NCI-H2227 treated with DMSO at 0.1 percent for 48 hours (cell line): ENCODE measurements around the gene FAM124B.

Source experiments
- DNase-seq: peaks from one replicate; lab custom pipeline; 2025; lab: John Stamatoyannopoulos, UW

FAM124B gene

DNA sequence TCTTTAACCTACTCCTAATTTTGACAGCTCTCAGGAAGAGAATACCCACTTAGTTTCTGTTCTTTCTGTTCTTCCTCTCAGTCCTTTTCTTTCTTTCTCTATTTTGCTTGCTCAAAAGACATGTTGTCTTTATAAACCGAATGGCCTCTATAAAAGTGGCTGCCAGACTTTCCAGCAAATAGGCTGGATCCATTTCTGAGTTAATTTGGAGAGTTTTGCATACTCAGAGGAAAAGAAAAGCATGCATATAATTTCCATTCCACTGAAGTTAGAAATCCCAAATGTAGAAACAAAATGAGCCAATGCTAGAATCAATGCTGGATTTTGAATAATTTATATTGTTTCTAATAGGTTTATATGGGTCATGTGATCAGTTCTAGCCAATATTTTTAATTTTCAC is 65.9 kb downstream of the FAM124B start:
- no peak for DNase-seq

DNA sequence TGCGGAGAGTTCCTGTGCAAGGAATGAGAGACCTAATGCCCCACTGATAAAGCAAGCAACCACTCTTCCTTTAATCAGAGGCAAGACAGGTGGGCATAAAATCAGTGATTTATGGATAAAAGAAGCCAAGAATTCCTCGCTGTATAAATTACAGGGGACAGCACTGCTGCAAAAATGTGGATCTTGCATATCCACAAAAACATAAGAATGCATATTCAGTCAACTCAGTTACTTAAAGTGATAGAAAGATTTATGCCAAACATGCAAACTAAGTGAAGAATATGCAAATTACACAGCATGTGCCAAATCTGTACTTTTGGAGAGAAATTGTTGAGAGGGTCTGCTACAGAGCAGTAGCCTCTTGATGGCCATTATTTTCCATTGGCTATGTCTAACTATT is 67.2 kb downstream of the FAM124B start:
- no peak for DNase-seq

DNA sequence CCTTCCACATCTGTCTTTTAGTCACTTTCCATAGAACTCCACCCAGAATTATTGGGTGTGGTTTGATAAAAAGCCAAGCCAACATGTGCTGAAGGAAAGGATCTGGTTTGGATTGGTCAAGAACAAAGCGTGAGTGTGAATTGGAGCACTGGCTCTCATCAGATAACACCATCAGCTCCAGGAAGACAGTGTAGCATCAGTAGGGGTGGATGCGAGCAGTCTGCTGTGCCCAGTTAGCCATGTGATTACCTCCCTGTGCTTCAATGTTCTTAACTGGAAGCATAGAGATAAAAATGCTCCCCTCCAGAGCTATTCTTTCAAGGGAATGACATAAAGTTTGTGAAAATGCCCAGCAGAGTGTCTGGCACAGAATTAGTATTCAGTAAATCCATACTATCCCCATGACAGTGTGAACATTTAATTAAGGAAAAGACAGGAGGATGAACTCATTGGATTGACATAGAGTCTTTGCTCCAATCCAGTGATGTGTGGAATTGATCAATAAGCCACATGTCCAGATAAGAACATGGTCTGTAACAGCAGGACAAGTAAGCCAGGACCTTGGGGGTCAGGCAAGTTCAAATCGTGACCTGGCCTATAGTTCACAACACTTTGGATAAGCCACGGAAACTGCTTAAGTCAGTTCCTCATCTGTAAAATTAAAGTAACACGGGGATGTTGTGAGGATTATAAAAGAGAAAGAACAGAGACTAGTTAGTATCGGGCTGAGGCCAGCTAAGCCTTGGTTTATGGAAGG is 68.0 kb downstream of the FAM124B start:
- no peak for DNase-seq

DNA sequence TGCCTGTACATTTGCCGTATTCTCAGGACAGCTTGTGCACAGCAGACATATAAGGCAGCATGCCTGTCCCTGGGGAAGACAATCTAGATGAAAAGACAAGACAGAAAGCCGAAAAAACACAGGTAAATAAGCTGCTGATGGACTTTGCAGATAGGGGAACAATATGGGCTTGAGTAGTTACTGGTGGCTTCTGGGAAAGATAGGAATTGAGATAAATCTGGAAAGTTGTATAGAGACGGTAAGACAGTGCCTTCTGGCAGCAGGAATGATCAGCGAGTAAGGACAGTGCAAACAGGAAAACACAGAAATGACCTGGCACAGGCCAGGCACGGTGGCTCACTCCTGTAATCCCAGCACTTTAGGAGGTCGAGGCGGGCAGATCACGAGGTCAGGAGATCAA is 70.2 kb downstream of the FAM124B start:
- no peak for DNase-seq

DNA sequence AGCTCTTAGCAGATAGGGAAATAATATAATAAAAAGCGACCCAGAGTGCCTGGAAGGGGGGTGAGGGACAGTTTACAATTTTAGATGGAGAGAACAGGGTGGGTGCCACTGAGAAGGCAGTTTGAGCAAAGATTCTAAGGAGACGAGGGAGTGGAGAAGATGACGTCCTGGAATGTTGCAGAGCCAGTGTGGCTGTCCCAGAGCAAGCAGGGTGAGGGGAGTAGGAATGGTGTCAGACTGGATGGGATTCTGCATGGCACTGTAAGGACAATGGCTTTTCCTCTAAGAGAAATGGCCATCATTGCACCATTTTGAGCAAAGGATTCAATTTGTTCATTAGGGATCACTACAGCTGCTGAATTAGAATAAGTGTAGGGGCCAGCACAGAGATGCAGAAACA is 73.1 kb downstream of the FAM124B start:
- DNase-seq: no peak
